ENCODE results near the gene OSBPL5. TPM values are rescaled to one million over a fixed set of nuclear protein-coding genes. Genes with fewer than 3 reads are reported as not detected.

OSBPL5 gene
- total and polyA plus RNA-seq, 2 of the 4 experiments (the other 2 are of a cell fraction) = 14.9 to 22.3 TPM

GRCh38 chr11:3091846-3092602, 73.1 kb downstream of the OSBPL5 start (continued):
- no peak for TF ChIP-seq ELK1 (IDR thresholded peaks at IDR 0.05; ENCODE audit: borderline replicate concordance, low read depth, low read length)

- Histone ChIP-seq H3K9me3 (ENCODE audit: control insufficient read depth, insufficient read depth, low read length) (no peaks in the 10 kb centered on the region), H3K56ac (ENCODE audit: extremely low read depth, insufficient read depth, low read length) (no peak overlapping the region), H4K8ac (ENCODE audit: low read depth in 2 of 2, low read length in 2 of 2) (no peak overlapping the region), H3K4me3 (ENCODE audit: insufficient read depth, low read depth, low read length) (no peak overlapping the region), H4K20me1 (ENCODE audit: insufficient read depth, low read length) (peaks cover 8% of the 10 kb centered on the region), H3K79me1 (ENCODE audit: low read depth in 1 of 2, low read length in 2 of 2) (peaks cover 0 to 15% of the 10 kb centered on the region in 2 experiments; a peak in 1 of 4 replicates), H3K4me2 (ENCODE audit: low read depth, low read length) (no peak overlapping the region), H2BK120ac (ENCODE audit: low read depth, low read length) (no peak overlapping the region), H2BK15ac (ENCODE audit: low read depth, low read length) (no peak overlapping the region), H3K27ac (ENCODE audit: insufficient read depth, low read length) (no peak overlapping the region), H3K36me3 (ENCODE audit: control insufficient read depth, insufficient read depth, low read length) (peaks cover 41% of the 10 kb centered on the region), H3K9ac (ENCODE audit: low read depth, low read length) (no peak overlapping the region), H3K27me3 (ENCODE audit: control insufficient read depth, insufficient read depth, low read length) (no peaks in the 10 kb centered on the region), H3K23ac (ENCODE audit: low read depth, low read length) (no peak overlapping the region), H2AK9ac (replicated peaks; ENCODE audit: low read depth, low read length, poor library complexity) (peak overlapping the region; percentile 31), H4K5ac (ENCODE audit: low read depth, low read length) (no peak overlapping the region), H3K4me1 (ENCODE audit: control insufficient read depth, insufficient read depth, low read length) (peaks cover 9% of the 10 kb centered on the region), H2AFZ (replicated peaks; ENCODE audit: low read length, poor library complexity) (peak overlapping the region; percentile 81), H2BK20ac (ENCODE audit: low read depth, low read length) (no peak overlapping the region), H2BK5ac (ENCODE audit: low read depth, low read length, poor library complexity, severe bottlenecking) (no peak overlapping the region), H3K18ac (ENCODE audit: low read depth, low read length) (no peak overlapping the region), H2AK5ac (ENCODE audit: low read depth, low read length) (no peak overlapping the region), H3K9me1 (ENCODE audit: insufficient read depth, low read length) (no peaks in the 10 kb centered on the region), H4K91ac (ENCODE audit: insufficient read depth, low read depth, low read length) (no peak overlapping the region), H3K4ac (ENCODE audit: low read depth, low read length) (no peak overlapping the region), H3K14ac (replicated peaks; ENCODE audit: low read depth, low read length) (no peak overlapping the region)
- in situ Hi-C loops (cut with MboI; ENCODE audit: low sequenced_read_pairs) = loop anchor here (5.0 kb wide), 1 partner anchor 49 kb away; no protein-coding TSS in a partner anchor
- dilution Hi-C loops (cut with HindIII; ENCODE audit: low sequenced_read_pairs, unreplicated experiment) = no loop called here
- ChIA-PET CTCF (interaction anchor here (0.6 to 2.1 kb wide), 12 partner anchors 13 to 317 kb away, joined by 3 to 11 read pairs (median 4); no protein-coding TSS in a partner anchor), POLR2A (ENCODE audit: unreplicated experiment) (no interaction called here)
- no TSS peak for BruUV-seq (replicated peaks)
- ATAC-seq (ENCODE audit: low read depth) (no peak), DNase-seq (no peak)
- 72% methylated on average over 5 of the region's 14 CpGs; no CpG with 5 or more reads in 1 of the 2 experiments for WGBS, 2 experiments (ENCODE audit: extremely low coverage in 2 of 2, insufficient read length in 1 of 2)
- intact Hi-C loops (cut with micrococcal nuclease) = loop anchor here (5.0 kb wide), 1 partner anchor 54 kb away; no protein-coding TSS in a partner anchor
- TF ChIP-seq CEBPB (IDR thresholded peaks at IDR 0.05; ENCODE audit: low read depth, low read length) (no peak), MXI1 (IDR thresholded peaks at IDR 0.05; ENCODE audit: borderline replicate concordance, low read depth, low read length) (no peak), CHD1 (IDR thresholded peaks at IDR 0.05; ENCODE audit: low read depth, low read length) (no peak), RCOR1 (IDR thresholded peaks at IDR 0.05; ENCODE audit: insufficient replicate concordance, low read length) (no peak), RAD21 (IDR thresholded peaks at IDR 0.05; ENCODE audit: low read length) (no peak), FOS (IDR thresholded peaks at IDR 0.05; ENCODE audit: low read depth, low read length) (no peak), CTCF (conservative IDR thresholded peaks at IDR 0.05; ENCODE audit: low read depth, low read length) (no peak), SMC3 (IDR thresholded peaks at IDR 0.05; ENCODE audit: low read depth, low read length) (no peak), BHLHE40 (IDR thresholded peaks at IDR 0.05; ENCODE audit: low read depth, low read length) (no peak), MAZ (IDR thresholded peaks at IDR 0.05; ENCODE audit: borderline replicate concordance, low read depth, low read length) (no peak)
Observed at GRCh38 chr11:3091081-3091845, 73.8 kb downstream of the OSBPL5 start.

Data from IMR-90 (cell line).